GM18511 (cell line): ENCODE results near the gene KCNQ1.

Experiments
- ATAC-seq: cut with Tn5 transposase; IDR thresholded peaks from one replicate; pipeline ENCODE4 v1.9.1; 2021; ENCODE audit warnings: mild to moderate bottlenecking, moderate library complexity; ENCODE audit not compliant: unreplicated experiment

Gene KCNQ1

DNA sequence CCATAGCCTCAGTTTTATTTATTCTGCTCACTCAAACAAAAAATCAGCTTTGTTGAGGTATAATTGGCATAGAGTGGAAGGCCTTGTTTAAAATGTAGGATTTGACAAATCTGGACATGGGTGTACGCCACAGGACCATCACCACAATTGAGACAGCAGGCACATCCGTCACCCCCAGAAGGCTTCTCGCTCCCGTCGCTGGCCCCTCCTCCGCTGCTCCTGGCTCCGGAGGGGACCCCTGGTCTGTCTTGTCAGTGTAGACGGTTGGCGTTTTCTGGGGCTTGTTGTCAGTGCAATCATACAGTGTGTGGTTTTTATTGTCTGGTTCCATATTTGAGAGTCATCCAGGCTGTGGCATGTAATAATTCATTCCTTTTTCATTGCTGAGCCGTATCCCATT lies 97.6 kb downstream of the KCNQ1 start:
- ATAC-seq, result no peak

DNA sequence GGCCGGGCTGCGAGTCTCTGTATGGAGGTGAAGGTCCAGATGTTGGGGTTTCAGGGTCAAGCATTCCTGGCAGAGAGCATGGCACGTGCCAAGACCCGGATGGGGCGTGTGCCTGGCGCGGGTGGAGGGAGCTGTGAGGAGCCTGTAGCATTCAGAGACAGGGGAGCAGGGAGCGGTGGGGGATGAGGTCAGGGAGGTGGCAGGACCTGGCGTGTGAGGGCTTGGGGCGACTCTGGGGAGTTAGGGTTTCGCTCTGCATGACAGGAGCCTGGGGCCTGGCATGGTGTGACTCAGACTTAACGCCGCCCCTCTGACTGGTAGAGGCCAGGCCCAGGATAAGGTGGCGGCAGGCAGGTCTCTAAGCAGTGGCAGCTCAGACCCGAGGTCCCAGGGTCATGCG lies 103.0 kb downstream of the KCNQ1 start:
- ATAC-seq, result no peak

DNA sequence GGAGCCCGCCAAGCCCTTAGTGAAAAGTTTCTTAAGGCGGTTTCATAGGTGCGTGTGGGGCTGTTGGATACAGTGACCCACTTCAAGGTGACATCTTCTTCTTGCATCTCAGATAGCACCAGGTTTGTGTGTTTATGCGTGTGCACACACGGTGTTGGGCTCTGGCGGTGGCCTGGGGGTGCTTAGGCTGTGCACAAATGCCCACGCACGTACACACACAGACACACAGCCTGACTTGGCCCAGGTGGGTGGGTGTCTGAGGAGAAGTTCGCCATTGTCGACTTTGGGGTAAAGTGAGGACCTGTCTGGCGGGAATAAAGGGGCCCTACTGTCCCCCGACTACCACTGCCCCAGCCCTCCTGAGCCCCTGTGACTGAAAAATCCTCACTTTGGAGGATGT lies 103.8 kb downstream of the KCNQ1 start:
- ATAC-seq, result no peak

- ATAC-seq, result no peak
These were observed 104.3 kb downstream of the KCNQ1 start for GRCh38 chr11:2549080-2549479.

GRCh38 chr11:2549491-2549875 lies 104.7 kb downstream of the KCNQ1 start:
- ATAC-seq, result no peak

- ATAC-seq, result no peak
These were observed 105.2 kb downstream of the KCNQ1 start for GRCh38 chr11:2549876-2550605.

DNA sequence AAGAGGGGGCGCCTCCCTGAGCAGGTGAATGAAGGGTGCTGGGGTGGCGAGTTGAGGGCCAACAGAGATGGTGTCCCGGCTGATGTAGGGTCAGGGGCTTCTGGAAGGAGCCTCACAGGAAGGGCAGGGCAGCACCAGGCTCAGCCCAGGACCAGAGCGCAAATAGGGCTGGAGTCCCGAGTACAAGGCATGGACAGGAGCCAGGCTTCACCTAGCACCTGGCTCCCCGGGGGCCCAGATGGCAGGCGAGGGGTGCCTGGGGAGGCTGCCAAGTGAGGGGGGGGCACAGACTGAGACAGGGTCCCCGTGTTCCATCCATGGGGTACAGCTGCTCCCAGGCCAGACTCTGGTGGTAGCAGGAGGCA lies 105.8 kb downstream of the KCNQ1 start:
- ATAC-seq, result no peak

GRCh38 chr11:2551131-2551530 lies 106.3 kb downstream of the KCNQ1 start:
- no peak for ATAC-seq

GRCh38 chr11:2552210-2552609 lies 107.4 kb downstream of the KCNQ1 start:
- no peak for ATAC-seq

GRCh38 chr11:2553198-2553597 lies 108.4 kb downstream of the KCNQ1 start:
- ATAC-seq, result no peak

- no peak for ATAC-seq
These were observed 109.1 kb downstream of the KCNQ1 start for GRCh38 chr11:2553886-2554285.

GRCh38 chr11:2554338-2555207 lies 109.8 kb downstream of the KCNQ1 start:
- no peak for ATAC-seq

- no peak for ATAC-seq
These were observed 110.5 kb downstream of the KCNQ1 start for GRCh38 chr11:2555336-2555735.

DNA sequence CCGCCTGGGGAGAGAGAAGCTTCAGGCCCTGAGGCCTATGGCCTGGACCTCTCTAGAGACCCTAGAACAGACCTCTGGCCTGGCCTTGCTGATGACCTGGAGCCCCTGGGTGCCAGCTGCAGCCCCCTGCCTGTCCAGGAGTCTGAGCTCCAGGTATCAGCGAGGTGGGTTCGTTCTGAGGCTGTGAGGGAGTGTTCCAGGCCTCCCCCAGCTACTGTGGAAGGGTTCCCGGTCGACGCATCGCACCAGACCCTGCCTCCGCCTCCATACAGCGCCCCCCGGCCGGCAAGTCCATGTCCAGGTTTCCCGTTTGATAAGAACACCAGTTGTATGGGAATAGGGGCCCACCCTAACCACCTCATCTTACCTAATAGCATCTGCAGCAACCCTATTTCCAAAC lies 111.1 kb downstream of the KCNQ1 start:
- ATAC-seq, result no peak

DNA sequence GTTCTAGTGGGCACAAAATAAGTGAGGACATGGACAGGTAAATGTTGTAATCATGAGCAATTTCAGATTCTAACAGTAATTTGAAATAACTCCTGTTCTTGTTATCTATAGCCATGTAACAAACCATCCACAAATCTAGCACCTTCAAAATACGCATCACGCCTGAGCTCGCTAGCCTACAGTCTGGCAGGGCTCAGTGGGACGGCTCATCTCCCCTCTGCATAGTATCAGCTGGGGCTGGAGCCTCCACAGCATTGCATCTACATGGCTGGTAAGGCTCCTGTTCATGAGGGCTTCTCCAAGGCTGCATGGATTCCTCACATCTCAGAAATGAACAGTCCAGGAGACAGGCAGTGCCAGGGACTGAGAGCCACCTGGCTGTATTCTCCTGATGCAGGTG lies 112.6 kb downstream of the KCNQ1 start:
- ATAC-seq, result no peak

DNA sequence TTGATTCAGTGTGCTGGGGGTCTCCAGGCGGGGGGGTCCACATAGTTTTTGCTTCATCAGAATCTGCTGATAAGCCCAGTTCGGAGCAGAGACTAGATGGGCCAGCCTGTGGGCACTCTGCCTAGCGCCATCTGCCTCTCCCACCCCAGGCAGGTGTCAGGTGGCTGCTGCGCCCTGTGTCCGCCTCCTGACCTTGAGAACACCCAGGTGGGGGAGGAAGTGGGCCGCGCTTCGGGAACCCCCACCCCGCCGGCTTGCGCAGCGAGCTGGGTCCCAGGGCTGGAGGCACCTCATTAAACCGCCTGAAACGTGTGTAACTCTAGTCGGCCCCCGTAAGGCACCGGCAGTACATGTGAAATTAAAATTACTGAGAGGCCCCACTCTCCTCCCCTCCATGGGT lies 113.6 kb downstream of the KCNQ1 start:
- no peak for ATAC-seq

DNA sequence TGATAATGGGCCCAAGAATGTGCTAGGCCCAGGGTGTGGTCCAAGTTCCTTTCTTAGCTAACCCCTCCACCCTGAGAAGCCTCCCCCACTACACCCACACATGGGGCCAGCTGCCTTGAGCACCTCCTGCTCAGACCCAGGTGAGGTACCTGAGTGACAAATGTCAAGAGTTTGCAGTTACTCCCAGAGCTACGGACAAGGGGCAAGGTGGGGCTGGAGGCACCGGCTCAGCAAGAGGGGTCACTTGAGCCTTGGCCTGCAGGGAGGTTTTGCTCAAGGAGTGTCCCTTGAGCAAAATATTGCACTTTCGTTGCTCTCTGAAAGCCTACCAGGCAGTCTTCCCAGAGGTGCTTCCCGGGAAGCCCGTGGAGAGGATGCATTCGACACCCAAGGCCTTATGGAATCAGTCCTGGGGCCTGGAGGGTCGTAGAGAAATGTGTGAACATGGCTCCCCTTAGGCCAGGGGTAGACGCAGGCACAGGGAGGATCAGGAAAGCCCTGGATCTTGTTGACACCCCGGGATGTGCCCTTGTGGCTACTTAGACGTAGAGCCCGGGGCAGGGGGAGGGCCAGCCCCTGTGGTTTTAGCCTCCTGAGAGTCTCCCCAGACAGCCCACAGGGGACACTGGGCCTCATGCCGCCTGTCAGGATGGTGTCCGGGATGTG lies 114.2 kb downstream of the KCNQ1 start:
- ATAC-seq, result no peak

DNA sequence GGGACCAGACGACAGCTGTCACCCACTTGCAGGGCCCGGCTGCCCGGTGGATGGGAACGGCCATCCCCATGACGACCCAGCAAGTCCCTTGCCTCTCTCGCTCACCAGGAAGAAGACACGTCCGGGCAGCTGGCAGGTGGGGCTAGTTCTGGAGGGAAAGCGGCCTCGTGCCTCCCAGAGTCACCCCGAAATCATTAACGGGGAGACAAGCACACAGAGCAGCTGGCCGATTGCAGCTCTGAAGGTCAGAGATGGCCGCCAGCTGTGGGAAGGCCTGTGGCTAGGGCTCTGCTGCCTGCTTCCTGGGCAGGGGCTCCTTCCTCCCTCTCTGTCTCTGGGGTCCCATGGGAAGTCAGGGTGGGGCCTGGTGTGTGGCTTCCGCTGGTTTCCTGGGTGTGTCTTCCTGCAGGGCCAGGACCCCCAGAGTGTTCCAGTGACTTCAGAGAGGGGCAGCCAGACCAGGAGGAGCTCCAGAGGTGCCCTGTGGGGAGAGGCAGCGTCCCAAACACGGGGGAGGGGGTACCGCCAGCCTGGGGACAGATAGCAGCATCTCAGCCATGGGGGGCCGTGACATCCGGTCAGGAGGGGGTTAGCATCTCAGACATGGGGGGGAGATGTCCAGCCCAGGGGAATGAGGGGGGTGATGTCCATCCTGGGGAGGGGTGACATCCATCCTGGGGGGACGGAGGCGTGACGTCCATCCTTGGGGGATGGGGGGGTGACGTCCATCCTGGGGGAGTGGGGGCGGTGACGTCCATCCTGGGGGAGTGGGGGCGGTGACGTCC lies 114.9 kb downstream of the KCNQ1 start:
- ATAC-seq, result no peak

DNA sequence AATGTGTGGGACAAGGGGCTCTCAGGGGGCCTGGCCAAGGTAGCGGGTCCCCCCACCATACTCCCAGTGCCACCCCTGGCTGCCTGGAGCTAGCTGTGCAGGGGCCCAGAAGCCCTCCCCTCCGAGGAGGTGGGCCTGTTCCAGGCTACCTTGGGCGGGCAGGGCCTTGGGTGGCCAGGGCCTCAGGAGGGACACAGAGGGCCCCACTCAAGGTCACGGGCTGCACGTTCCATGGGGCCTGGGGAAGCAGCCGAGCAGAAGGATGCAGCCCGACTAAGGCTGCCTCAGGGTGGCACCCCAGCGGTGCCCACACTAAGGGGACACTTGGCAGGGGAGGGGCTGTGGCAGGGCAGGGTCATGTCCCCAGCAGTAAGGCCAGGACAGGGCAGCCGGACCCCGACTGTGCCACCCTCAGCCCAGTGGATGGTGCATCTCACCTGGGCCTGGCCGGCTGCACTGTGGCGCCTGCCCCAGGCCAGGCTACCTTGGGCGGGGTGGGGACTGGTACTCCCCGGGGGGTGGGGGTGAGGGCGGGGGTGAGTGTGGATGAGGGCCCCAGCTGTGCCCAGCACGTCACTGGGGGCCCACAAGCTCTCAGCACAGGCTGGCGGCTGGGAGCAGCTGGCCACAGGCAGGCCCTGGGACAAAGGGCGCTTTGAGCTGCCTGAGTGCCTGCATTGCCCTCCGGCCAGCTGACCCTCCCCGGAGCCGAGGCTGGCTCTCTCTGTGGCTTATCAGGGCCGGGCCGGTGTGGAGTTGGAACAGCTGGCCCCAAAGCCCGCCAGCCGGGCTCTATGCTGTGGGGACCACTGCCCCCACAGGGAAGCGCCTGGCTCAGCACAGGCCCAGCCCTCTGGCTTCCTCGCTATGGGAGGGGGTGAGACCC lies 117.1 kb downstream of the KCNQ1 start:
- ATAC-seq, result no peak

DNA sequence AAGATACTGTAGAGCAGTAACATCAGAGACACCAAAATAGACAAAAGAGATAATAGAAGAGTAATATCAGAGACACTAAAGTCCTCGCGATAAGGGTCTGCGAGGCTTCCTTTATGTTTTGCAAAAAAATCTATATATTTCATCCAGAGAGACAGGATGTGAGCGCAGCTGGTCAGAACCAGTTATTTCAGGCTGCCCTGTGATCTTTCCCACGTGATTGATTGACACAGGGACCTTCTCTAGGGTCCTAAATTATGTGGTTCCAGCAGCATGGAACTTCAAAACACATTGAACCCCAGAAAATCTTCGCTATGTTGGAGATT lies 118.0 kb downstream of the KCNQ1 start:
- ATAC-seq, result no peak
